Fibroblast of lung (primary cell): ENCODE measurements around the gene XK.

Experiments
- EZH2 ChIP-seq: IDR thresholded peaks from 2 replicates; pipeline ENCODE4 v1.5.1; 2012; ENCODE audit warnings: low read length, control low read depth, mild to moderate bottlenecking; ENCODE audit errors: missing control alignments
- TF ChIP-seq, protein P1 (sequence below), 2 donors: IDR thresholded peaks in 1 of 2; conservative IDR thresholded peaks in 1 of 2; 1 replicate in 1 of 2; 2 replicates in 1 of 2; pipeline ENCODE4 v1.5.1; 2011 to 2012; ENCODE audit warnings: low read length in 2 of 2, control low read depth in 1 of 2, inconsistent platforms in 1 of 2, low read depth in 1 of 2, mild to moderate bottlenecking in 1 of 2

DNA sequence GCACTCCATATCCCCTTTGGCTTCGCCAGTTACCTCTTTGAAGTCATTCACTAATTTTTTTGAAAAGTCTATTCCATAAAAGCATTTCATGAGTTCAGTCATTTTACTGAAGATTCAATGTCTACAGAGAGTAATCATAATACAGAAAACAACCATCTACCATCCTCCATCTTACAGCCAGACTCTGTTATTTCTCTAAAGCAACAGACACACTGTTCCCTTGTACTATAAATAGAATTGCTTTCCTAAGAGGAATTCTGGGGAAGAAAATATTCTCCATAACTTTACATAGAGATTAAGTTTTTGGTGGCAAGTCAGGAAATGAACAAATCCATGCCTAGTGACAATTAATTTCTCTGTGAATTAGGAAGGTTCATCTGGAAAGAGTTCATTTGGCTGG is 37.0 kb downstream of the XK start:
- TF ChIP-seq, protein P1, sequence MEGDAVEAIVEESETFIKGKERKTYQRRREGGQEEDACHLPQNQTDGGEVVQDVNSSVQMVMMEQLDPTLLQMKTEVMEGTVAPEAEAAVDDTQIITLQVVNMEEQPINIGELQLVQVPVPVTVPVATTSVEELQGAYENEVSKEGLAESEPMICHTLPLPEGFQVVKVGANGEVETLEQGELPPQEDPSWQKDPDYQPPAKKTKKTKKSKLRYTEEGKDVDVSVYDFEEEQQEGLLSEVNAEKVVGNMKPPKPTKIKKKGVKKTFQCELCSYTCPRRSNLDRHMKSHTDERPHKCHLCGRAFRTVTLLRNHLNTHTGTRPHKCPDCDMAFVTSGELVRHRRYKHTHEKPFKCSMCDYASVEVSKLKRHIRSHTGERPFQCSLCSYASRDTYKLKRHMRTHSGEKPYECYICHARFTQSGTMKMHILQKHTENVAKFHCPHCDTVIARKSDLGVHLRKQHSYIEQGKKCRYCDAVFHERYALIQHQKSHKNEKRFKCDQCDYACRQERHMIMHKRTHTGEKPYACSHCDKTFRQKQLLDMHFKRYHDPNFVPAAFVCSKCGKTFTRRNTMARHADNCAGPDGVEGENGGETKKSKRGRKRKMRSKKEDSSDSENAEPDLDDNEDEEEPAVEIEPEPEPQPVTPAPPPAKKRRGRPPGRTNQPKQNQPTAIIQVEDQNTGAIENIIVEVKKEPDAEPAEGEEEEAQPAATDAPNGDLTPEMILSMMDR (conservative IDR thresholded peaks at IDR 0.05 in 1 of 2, IDR thresholded peaks at IDR 0.05 in 1 of 2; ENCODE audit: low read depth in 1 of 2, low read length in 2 of 2), result no peak
- no peak for TF ChIP-seq EZH2
